ENCODE measurements around the gene SLC39A11.

GRCh38 chr17:72682605-72683004 lies 409.9 kb downstream of the SLC39A11 start:
- TF ChIP-seq EZH2 (IDR thresholded peaks at IDR 0.05; ENCODE audit: insufficient read depth, low read length) (no peak), CTCF (IDR thresholded peaks at IDR 0.05; ENCODE audit: insufficient read depth, low read depth, low read length) (no peak)

All from astrocyte (in vitro differentiated cells and primary cell).